ENCODE results near the gene MYH7B.

The MYH7B gene

DNA sequence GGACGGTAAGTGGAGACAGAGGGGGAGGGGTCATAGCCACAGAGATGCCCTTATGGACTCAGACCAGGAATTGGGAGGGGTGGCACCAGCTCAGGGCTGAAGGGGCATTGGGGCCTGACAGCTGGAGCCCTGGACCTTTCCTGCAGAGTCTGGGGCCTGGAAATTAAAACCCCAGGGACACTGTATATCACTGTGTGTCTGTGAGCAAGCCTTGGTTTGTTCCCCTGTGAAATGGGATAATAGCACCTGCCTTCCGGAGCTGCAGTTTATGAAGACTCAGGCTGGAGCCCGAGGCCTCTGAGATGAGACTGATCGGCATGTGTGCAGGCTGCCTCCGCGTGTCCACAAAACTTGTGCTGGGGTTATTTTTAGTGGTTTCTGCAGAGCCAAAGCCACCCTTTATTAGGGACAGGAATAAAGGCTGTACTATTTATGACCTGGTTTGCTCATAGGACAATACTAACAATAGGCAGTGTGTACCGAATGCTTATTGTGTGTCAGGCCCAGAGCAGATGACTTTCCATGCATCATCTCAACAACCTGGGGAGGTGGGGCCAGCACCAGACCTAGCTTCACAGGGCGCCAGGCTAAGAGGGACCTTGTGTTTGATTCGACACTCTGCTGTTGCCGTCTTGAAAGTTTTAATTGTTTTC, 22.6 kb downstream of the MYH7B start:
- DNase-seq = no peak

GRCh38 chr20:34979366-34980153, 23.9 kb downstream of the MYH7B start:
- no peak for DNase-seq

GRCh38 chr20:34980543-34981233, 25.0 kb downstream of the MYH7B start:
- no peak for DNase-seq

GRCh38 chr20:34982270-34983088, 26.8 kb downstream of the MYH7B start:
- DNase-seq = no peak

GRCh38 chr20:34983089-34983820, 27.6 kb downstream of the MYH7B start:
- DNase-seq = no peak

DNA sequence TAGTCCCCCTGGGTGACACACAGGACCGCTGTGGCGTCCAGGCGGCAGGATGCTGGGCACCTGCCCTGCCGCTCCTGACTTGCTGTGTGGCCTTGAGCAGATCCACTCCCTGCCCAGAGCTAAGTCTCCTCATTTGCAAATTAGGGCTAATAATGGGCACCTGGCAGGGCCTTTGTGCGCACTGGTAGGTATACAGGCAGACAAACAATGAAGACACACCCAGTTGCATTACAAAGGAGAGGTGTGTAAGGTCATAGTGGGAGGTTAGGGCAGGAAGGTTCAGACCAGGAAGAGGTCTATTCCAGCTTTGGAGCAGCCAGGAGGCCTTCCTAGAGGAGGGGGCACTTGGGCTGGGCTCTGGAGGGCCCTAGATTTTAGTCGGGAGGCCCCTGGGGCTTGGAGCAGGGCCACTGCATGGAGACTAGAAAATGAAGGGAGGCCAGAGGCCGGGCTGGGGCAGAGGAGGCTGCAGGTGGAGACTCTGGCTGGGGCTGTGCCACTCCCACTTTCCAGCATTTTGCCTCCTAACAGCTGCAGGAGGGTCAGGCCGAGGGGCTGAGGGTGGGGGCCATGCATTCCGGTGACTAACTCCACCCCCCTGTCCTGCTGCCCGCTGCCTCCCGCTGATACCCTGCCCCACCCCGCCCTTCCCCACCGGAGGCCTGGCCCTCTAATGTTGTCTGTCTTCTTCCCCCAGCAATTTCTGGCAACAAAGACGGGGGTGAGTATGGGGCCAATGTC, 28.5 kb downstream of the MYH7B start:
- DNase-seq = peak; percentile 87

GRCh38 chr20:34984756-34985261, 29.1 kb downstream of the MYH7B start:
- DNase-seq = no peak

DNA sequence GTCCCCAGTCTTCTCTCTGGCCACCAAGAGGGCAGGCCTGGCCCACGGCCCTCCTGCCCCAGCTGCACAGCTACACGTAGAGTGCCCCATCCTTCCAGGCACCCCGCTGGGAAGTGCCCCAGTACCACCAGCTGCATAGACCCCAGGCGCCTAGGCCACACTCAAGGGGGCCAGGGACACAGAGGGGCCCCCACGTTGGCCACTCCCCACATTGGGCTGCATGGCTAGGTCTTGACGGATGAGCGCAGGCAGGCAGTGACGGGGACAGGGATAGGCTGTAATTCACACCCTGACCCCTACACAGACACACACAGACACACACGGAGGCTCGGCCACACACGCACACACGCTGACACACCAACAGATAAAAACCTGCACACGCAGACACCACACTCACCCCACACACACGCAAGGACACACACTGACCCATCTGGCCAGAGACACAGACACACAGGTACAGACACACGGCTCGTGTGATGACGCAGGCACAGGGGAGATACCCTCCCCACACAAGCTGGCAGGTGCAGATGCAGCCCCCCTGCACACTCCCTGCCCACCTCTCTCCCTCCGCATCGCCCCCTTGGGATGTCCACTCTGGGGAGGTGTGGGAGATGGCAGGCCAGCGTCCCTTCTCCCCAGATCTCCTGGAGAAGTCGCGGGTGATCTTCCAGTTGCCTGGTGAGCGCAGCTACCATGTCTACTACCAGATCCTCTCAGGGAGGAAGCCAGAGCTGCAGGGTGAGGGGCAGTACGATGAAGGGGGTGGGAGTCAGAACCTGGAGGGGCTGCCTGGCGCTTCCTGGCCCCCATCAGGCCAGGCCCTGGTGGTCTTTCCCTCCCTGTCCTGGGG, 30.0 kb downstream of the MYH7B start:
- DNase-seq = no peak

- DNase-seq = no peak
Measured at GRCh38 chr20:34986311-34987287, 30.9 kb downstream of the MYH7B start.

DNA sequence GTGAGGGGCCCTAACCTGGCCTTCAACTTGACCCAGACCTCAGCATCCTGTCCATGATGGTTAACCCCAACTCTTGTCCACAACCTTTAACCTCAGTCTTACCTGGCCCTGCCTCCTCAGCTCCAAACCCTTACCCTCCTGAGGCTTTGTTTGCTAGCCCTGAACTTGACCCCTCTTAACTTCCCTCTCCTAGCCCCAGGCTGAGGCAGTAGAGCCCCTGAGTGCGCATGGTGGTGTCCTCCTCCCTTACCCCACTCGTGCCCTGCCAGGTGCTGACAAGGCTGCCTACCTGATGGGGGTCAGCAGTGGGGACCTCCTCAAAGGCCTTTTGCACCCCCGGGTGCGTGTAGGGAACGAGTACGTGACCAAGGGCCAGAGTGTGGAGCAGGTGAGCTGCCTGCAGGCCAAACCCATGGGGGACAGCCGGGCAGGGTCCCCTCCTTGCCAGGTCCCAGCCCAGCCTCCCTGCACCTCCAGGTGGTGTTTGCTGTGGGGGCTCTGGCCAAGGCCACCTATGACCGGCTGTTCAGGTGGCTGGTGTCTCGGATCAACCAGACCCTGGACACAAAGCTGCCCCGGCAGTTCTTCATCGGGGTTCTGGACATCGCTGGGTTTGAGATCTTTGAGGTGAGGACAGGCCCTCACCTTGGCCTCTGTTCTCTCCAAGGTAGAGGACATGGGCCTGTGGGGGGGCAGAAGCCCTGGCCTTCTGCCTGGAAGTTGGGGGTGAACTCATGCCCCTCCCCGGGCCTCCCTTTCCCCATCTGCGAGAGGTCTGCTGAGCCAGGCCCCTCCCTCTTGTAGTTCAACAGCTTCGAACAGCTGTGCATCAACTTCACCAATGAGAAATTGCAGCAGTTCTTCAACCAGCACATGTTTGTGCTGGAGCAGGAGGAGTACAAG, 31.9 kb downstream of the MYH7B start:
- no peak for DNase-seq

DNA sequence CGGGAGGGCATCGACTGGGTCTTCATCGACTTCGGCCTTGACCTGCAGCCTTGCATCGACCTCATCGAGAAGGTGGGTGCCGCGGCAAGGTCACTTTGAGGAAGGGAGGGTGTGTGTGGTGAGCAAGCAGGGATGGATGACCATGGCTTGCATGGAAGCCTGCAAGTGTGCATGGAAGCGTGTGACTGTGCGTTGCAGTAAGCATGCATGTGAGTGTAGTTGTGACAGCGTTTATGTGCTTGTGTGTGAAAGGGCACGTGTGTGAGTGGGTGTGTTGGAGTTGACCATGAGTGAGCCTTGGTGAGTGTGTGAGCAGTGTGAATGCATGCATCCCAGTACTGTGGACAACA, 32.5 kb downstream of the MYH7B start:
- DNase-seq = no peak

GRCh38 chr20:34989118-34989517, 33.5 kb downstream of the MYH7B start:
- DNase-seq = no peak

GRCh38 chr20:34989670-34990069, 34.0 kb downstream of the MYH7B start:
- no peak for DNase-seq

DNA sequence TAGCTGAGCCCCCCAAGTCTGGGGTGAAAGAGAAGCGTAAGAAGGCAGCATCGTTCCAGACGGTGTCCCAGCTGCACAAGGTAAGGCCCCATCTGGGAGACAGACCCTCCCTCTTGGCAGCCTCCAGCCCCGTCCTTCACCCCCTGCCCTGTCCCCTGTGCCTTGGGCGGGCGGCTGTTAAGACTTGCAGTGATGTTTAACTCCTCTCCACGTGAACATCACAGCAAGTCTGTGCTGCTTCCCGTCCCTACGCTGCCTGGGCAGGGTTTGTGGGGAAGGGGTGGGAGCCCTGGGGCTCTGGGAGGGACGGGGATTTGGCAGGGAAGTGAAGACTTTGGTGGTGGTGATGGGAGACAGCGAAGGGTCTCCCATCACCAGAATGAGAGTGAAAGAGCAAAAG, 34.6 kb downstream of the MYH7B start:
- DNase-seq = no peak

DNA sequence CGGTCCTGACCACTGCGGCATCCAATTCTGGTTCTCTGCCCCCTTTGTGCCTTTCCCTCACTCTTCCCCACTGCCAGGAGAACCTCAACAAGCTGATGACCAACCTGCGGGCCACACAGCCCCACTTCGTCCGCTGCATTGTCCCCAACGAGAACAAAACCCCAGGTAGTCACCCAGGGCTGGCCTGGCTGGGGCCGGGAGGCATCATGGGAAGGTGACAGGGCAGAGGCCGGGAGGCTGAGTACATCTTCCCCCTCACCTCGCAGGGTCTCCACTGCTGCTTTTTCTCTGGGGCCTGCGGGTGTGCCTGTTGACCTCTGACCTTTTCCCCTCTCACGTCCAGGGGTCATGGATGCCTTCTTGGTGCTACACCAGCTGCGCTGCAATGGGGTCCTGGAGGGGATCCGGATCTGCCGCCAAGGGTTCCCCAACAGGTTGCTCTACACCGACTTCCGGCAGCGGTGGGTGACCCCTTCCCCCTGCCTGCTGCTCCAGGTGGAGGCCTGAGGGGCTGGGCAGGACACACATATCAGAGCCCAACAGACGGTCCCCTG, 35.1 kb downstream of the MYH7B start:
- DNase-seq = no peak

- no peak for DNase-seq
Measured at GRCh38 chr20:34992751-34993417, 37.2 kb downstream of the MYH7B start.

GRCh38 chr20:34993941-34994508, 38.4 kb downstream of the MYH7B start:
- no peak for DNase-seq
